HFF-Myc (cell line): ENCODE data around the gene WDR54.

Source experiments
- DNase-seq: peaks from one replicate; pipeline ENCODE4 v3.0.0-alpha.2; 2011; ENCODE audit warnings: low read depth; ENCODE audit errors: extremely low read depth
- H3K4me3 ChIP-seq: replicated peaks from 2 replicates; pipeline ENCODE4 v1.5.1; 2011; ENCODE audit warnings: low read depth, mild to moderate bottlenecking, control low read depth, low read length
- CTCF ChIP-seq: IDR thresholded peaks from 2 replicates; pipeline ENCODE4 v1.5.1; 2012; ENCODE audit warnings: mild to moderate bottlenecking, low read depth, low read length, control low read depth; ENCODE audit errors: missing control alignments

WDR54 gene

GRCh38 chr2:74387346-74387745 is 34.2 kb upstream of the WDR54 start:
- H3K4me3 ChIP-seq: no peak overlapping the region
- TF ChIP-seq CTCF: no peak
- DNase-seq: no peak

DNA sequence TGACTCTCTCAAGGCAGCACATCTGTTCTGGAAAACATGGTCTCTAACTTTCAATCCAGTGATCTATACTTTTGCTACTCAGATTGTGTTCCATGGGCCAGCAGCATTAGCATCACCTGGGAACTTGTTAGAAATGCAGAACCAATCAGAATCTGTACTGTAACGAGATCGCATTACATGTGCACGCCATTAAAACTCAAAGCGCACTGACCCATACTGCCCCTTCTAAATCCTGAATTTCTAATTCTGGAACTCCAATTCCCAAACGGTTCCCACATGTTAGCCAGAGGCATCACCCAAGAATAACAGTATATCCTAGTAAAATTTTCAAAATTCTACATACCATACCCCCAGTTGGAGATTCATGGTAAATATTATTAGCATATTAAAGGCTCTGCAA is 30.9 kb upstream of the WDR54 start:
- TF ChIP-seq CTCF: no peak

DNA sequence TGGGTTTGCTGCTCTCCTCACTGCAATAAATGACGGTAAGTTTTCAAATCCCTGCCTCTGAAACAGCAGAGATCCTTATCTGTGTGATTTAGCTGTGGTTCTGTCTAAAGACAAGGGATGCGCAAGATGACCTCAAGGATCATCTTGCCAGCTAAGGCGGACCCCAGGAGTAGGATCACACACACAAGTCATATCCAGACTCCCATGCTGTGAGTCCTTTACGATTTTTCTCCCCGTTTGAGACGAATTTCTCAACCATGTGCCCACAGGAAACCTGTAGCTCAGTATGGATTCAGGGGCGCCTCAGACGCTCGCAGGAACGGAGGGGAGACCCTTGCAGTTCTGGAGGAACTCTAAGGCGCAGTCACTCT is 30.3 kb upstream of the WDR54 start:
- peak overlapping the region; percentile 94 for H3K4me3 ChIP-seq
- DNase-seq: no peak
- no peak for TF ChIP-seq CTCF

More for the DNA sequence above, 30.9 kb upstream of the WDR54 start:
- H3K4me3 ChIP-seq: peak overlapping the region; percentile 94
- no peak for DNase-seq

DNA sequence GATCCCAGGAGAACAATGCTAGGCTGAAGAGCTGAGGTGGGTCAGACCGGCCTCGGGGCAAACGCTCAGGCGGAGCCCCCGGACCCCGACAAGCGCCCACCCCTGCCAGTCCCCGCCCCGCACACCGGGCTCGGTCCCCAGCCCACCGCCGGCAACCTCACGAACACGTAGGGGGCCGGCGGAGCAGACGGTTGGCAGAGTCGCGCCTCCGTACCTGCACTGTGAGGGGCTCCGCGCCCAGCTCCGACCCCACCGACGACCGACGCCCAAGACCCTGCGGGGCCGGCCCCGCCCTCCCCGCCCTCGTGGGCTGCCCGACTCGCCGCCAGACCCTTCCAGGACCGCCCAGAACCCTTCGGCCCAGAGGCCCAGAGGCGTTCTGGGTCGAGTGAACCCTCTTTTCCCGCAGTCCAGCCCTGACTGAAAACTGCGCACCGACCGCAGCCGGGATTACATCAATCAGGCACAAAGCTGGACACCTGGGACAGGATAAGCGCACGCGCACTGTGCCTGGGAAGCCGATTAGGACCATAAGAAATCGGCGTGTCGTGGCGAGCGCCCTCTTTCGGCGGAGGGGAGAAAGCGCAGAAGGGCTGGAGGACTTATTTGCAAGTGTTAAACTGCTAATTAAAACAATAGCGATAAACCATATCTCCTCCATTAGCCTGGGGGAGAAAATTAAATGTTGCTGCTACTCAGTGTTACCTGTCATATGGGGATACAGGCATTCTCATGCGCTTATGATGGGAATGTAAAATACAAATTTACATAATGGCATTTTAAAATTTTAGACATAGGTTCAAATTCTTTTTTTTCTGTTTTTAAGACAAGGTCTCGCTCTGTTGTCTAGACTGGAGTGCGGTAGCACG is 29.7 kb upstream of the WDR54 start:
- peak; percentile 61 for DNase-seq
- H3K4me3 ChIP-seq: peak overlapping the region; percentile 94
- TF ChIP-seq CTCF: peak; percentile 99

- no peak for TF ChIP-seq CTCF
- DNase-seq: no peak
- H3K4me3 ChIP-seq: no peak overlapping the region; the same call in 1 of the 2 replicates
Observed at GRCh38 chr2:74392449-74392743, 29.1 kb upstream of the WDR54 start.

DNA sequence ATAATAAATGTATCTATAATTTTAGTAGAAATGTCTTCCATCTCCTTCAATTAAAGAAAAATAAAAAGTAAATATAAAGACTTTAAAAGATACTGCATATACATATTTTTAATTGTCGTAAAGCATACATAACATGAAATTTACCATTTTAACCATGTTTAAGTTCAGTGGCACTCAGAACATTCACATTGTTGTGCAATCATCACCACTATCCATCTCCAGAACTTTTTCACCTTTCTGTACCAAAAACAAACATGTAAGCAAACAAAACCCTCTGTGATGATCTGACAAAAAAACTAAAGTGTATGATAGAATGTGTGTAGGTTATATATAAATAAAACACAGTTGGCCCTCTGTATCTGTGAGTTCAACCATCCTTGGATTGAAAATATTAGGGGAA is 28.0 kb upstream of the WDR54 start:
- TF ChIP-seq CTCF: no peak
- no peak overlapping the region for H3K4me3 ChIP-seq
- no peak for DNase-seq

DNA sequence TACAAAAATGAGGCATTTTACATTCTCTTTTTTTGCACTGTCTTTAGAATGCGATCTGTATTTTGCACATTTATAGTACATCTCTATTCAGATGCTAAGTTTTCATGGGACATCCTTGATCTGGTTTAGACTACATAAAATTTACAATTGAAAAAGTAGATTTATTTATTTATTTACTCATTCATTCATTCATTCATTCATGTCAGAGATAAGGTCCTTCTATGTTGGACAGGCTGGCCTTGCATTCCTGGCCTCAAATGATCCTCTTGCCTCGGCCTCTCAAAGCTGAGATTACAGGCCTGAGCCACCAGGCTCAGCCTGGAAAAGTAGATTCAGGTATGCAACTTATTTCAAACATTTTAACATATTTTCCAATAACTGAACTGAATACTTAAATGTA is 25.4 kb upstream of the WDR54 start:
- no peak overlapping the region for H3K4me3 ChIP-seq
- TF ChIP-seq CTCF: no peak
- no peak for DNase-seq
